Measurements from ENCODE around the gene RNASE2.
"Not testable (repeated sequence)": the region's sequence is repeated elsewhere in the genome, so short reads cannot be mapped to it uniquely, and the experiment has no call there.

Gene RNASE2

DNA sequence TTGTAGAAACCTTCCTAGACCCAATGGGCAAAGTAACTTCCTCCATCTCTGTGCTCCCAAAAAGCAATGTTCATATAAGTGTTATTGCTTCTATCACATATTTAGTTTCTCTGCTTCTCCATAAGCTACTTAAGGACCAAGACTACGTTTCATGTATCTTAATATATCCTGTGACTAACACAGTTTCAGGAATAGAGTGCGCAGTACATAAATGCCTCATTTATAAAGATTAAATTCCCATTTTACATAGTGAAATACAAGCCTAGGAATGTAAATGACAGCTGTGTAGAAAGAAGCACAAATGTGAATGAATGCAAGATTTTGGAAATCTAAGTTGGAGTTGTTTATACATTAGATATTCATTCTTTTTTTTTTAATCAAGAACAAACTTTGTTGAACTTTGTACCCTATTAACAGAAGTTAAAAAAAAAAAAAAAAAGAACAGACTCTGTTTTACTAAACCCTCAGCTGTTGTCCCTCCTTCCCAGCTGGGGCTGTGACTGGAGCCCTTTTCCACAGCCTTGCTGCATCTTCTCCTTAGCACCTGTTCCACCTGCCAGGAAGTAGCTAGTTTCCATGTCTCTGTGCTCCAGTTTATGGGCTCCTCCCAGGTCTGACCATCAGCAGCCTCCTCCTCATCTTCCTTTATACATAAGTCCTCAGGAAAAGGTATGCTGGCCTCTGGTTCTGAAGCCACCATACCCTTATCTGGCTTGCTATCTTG lies 27.5 kb downstream of the RNASE2 start:
- DNase-seq (ENCODE audit: low spot score) = no peak

- DNase-seq (ENCODE audit: low spot score) = not testable (repeated sequence)
These were observed 30.4 kb downstream of the RNASE2 start for GRCh38 chr14:20985650-20986049.

DNA sequence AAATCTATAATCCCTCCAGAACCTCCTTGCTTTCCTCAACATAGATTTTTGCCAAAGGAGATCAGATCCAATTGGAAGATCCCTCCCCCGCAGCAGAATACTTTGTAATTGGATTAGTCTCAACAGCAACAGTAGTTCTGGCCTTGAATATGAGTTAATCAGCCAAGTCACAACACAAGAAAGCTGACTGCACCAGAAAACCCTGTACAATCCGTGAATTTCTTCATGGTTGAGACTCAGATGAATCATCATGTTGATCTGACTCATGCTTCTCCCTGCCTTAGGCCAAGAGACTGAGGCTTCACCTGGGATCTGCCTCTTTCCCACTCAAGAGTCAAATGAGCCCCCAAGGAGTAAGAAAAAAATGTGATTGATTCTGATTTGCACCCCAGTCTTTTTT lies 31.5 kb downstream of the RNASE2 start:
- DNase-seq (ENCODE audit: low spot score) = no peak

DNA sequence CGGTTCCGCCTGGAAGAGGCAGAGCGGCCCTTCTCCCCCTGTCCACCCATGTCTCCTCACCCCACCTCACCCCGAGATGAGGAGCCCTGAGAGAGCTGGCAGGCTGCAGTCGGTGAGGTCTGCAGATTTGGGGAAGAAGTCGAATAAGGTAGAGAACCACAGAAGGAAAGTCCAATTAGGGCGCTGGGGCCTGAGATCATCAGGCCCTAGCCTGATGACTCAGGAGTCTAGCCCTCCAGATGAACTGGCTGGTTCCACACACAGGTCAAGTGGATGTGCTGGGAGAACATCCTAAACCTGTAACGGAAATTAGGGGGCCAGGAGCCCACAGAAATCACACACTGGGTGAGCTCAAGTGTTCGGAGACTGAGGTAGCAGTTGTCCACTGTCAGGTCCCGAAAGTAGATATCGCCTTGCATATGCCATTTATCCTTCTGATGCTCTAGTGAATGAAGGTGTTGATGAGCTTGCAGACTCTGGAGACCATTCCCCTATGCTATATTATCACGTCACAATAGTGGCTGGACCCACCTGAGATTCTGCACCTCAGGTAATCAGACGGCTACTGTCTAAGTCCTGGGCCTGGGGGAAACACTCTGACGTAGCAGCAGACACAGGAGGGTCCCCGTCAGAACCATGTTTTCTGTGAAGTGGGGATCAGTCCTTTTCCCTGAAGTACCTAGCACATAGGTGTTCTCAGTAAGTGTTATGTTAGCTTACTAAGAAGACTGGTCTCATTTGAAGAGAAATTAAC lies 33.6 kb downstream of the RNASE2 start:
- DNase-seq (ENCODE audit: low spot score) = no peak

DNA sequence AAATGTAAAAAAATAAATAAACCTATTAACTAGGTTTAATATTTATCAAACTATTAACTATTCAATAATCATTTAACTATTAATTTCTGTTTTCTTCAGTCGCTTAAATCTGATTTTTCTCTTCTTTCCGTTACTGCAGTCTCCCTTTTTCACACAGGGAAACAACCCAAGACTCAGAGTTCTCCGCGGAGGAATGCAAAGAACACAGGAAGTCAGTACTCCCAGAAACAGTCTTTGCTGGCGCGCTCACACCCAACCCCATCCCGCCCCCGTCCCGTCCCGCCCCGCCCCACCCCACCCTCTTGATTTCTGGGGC lies 34.1 kb downstream of the RNASE2 start:
- no peak for DNase-seq (ENCODE audit: low spot score)

GRCh38 chr14:20989787-20990600 lies 34.7 kb downstream of the RNASE2 start, which contains the start of gene METTL17:
TSS of gene METTL17 (plus strand) at chr14:20989980. CDS start at chr14:20990003, 23 bp downstream.
- peak; percentile 84 for DNase-seq (ENCODE audit: low spot score)

DNA sequence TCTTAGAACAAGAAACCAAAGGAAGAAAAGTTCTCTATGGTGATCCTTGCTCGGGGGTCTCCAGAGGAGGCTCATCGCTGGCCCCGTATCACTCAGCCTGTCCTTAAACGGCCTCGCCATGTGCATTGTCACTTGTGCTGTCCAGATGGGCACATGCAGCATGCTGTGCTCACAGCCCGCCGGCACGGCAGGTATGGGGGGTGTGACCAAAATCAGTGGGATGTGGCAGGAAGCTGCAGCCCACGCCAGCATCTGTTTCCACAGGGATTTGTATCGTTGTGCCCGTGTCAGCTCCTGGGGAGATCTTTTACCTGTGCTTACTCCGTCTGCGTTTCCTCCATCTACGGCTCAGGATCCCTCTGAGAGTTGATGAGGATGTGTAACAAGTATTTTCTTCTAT lies 41.2 kb downstream of the RNASE2 start:
- no peak for DNase-seq (ENCODE audit: low spot score)

DNA sequence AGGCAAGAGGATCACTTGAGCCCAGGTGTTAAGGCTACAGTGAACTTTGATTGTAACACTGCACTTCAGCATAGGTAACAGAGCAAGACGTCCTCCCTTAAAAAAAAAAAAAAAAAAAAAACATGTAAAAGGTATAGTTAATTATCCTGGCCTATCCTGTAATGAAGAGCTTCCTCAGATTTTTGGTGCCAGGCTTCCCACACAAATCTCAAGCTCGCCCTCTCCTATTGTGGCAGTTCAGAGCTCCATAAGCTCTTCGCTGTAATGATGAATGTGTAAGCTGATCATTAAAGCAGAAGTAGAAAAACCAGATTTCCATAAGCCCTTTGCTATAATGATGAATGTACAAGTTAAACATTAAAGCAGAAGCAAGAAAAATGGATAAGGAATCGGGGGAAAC lies 41.8 kb downstream of the RNASE2 start:
- no peak for DNase-seq (ENCODE audit: low spot score)

- DNase-seq (ENCODE audit: low spot score) = no peak
These were observed 42.3 kb downstream of the RNASE2 start for GRCh38 chr14:20997564-20997963.

DNA sequence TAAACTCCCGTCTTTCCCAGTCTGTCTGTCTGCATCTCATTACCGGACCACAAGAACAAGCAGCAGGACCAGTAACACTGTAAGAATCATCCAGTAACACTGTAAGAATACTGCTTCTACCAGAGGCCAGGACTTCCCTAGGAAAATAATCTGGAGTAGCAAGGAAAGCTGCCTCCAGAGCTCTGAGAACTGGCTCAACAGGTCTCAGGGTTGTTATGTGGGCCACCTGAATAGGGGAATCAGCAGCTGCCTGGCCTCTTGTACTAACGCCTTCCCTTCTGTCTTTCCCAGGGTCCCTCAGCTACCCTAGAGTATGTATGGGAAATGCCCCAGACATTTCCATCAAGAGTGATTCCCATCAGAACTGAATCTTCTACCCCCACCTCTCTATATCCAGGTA lies 42.9 kb downstream of the RNASE2 start:
- no peak for DNase-seq (ENCODE audit: low spot score)

DNA sequence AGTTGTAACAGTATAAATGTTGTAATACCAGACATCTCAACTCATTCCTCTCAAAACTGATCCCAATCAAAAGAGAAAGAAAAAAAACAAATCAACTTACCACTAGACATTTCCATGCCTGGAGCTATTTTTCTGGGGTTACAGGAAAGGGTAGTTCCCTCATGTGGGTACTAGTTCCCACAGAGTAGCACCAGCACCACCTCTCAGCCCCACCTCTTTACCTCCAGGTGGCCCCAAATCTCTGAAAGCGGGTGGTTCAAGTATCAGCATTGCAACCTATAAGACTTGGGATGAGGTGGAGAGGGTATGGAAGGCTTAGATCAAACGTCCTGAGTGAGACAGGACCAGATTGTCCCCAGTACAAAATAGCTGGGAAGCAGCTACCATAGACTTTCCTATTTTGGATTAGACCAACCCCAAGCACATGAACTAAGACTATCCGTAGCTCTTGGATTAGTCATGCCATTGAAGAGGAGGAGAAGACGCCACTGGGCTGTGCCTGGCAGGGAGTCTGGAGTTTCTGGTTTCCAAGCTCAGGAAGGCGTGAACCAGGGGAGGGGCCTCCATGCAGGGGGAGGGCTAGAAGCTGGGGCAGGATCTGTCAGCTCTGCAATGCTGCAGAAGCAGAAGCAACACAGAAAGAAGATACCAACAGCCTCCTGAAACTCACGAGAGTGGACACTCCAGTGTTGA lies 43.5 kb downstream of the RNASE2 start, which contains the start of gene SLC39A2:
Gene SLC39A2, plus strand, starts transcription at position 620 of the 693 bp plus-strand sequence. CDS start 154 bp downstream, outside the sequence.
- DNase-seq (ENCODE audit: low spot score) = no peak

DNA sequence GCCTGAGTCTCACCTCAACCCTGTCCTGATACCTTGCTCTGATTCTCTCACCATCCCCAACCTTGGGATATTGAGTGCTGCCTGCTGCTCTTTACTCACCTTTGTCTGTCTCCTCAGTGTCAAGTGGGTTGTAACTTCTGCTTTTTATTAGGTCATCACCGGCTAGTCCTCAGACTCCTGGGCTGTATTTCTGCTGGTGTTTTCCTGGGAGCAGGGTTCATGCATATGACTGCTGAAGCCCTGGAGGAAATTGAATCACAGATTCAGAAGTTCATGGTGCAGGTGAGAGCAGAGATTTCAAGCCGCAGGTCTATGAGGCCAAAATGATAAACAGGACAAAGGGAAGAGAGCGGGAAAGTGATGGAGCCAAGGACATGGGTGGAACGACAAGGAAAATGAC lies 44.3 kb downstream of the RNASE2 start:
- no peak for DNase-seq (ENCODE audit: low spot score)

GRCh38 chr14:21001218-21001617 lies 45.9 kb downstream of the RNASE2 start:
- no peak for DNase-seq (ENCODE audit: low spot score)

DNA sequence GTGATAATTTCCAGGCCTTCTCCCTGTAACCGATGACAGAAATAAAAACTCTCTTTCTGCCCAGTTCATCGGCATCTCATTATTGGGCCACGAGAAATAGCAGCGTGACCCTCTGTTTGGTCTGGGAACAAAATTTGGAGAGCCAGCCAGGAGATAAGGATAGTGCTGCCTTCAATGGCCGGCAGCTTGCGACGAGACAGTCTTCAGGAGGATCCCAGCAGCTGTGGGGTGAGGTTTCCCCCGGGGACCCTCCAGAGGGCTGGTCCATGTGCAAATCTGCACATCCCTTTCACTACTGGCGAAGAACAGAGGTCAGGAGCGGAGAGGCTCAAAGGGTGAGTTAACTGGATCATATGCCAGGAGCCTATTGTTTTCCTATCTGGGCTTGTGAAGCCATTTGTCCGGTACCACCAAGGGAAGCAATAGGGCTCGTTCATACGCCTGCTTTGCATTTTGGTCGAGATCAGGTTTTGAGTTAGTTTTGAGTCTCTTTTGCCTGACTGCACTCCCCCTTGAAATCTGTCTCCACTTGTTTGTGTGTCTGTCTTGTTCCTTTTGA lies 48.6 kb downstream of the RNASE2 start:
- DNase-seq (ENCODE audit: low spot score) = no peak

All from hematopoietic multipotent progenitor cell treated with erythropoietin and hydrocortisone succinate and interleukin-3 and kit ligand, for 15 days (in vitro differentiated cells).